ENCODE data around the gene ARRB2. TPM values are rescaled to one million over a fixed set of nuclear protein-coding genes. Genes with fewer than 3 reads are reported as not detected.

Gene ARRB2
- total and polyA plus RNA-seq, 2 of the 13 experiments (the other 11 are each of a cell fraction or from before 2014, with no cell fraction given): 21.5 to 49.2 TPM

DNA sequence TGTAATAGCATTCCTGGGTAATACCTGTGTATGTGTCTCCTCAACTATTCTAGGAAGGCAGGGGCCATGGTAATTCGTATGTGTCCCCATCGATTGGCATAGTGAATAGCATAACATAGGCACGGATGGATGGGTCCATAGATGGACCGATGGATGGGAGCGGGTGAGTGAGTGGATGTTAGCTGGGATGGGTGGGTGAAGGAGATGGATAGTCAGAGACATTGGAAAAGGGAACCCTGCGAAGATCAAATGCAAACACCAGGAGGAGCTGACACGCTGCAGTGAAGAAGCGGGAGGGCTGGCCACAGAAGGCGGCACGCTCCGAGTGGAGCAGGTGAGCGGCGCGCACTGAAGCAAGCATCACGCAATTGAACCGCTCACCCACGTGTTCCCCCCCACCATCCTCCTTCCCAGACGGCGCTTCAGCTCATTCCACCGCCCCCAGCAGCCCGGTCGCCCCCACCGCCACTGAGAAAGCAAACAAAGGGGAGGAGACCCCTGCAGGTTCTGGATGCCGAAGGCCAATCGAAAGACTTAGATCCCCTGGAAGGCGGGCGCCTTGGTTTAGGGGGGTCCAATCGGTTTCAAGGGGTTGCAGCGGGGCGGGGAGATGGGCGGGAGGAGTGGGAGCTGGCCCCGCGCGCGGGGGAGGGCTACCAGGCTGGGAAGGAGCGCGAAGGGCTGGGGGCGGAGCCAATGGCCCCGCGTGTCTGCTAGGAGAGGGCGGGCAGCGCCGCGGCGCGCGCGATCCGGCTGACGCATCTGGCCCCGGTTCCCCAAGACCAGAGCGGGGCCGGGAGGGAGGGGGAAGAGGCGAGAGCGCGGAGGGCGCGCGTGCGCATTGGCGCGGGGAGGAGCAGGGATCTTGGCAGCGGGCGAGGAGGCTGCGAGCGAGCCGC is at the start of gene ARRB2 (continued):
- TF ChIP-seq RAD51 (IDR thresholded peaks at IDR 0.05; ENCODE audit: borderline replicate concordance) (no peak), HNRNPLL (IDR thresholded peaks at IDR 0.05; ENCODE audit: low read depth, low read length, poor library complexity, severe bottlenecking) (peak; percentile 73), ESRRA (CRISPR knock-in tag; IDR thresholded peaks at IDR 0.05; ENCODE audit: low read depth) (no peak; the same call in 1 of the 2 replicates), NONO (IDR thresholded peaks at IDR 0.05) (no peak), NONO (CRISPR knock-in tag; conservative IDR thresholded peaks at IDR 0.05) (peak; percentile 59; the same call in 1 of the 2 replicates), ZNF616 (CRISPR knock-in tag; IDR thresholded peaks at IDR 0.05; ENCODE audit: low read depth) (no peak; the same call in 1 of the 2 replicates), ZNF432 (CRISPR knock-in tag; IDR thresholded peaks at IDR 0.05; ENCODE audit: borderline replicate concordance) (no peak), ZNF225 (CRISPR knock-in tag; IDR thresholded peaks at IDR 0.05) (no peak), ZNF619 (CRISPR knock-in tag; IDR thresholded peaks at IDR 0.05) (no peak), PHF8 (CRISPR knock-in tag; IDR thresholded peaks at IDR 0.05) (no peak), NAIF1 (CRISPR knock-in tag; IDR thresholded peaks at IDR 0.05; ENCODE audit: borderline replicate concordance) (no peak), ZNF772 (CRISPR knock-in tag; IDR thresholded peaks at IDR 0.05) (no peak; the same call in 1 of the 2 replicates), ZNF703 (CRISPR knock-in tag; IDR thresholded peaks at IDR 0.05; ENCODE audit: borderline replicate concordance) (no peak), GATAD2A (CRISPR knock-in tag; IDR thresholded peaks at IDR 0.05) (peak; percentile 58), HMG20A (CRISPR knock-in tag; IDR thresholded peaks at IDR 0.05; ENCODE audit: borderline replicate concordance) (no peak)
- TF ChIP-seq, protein P1, sequence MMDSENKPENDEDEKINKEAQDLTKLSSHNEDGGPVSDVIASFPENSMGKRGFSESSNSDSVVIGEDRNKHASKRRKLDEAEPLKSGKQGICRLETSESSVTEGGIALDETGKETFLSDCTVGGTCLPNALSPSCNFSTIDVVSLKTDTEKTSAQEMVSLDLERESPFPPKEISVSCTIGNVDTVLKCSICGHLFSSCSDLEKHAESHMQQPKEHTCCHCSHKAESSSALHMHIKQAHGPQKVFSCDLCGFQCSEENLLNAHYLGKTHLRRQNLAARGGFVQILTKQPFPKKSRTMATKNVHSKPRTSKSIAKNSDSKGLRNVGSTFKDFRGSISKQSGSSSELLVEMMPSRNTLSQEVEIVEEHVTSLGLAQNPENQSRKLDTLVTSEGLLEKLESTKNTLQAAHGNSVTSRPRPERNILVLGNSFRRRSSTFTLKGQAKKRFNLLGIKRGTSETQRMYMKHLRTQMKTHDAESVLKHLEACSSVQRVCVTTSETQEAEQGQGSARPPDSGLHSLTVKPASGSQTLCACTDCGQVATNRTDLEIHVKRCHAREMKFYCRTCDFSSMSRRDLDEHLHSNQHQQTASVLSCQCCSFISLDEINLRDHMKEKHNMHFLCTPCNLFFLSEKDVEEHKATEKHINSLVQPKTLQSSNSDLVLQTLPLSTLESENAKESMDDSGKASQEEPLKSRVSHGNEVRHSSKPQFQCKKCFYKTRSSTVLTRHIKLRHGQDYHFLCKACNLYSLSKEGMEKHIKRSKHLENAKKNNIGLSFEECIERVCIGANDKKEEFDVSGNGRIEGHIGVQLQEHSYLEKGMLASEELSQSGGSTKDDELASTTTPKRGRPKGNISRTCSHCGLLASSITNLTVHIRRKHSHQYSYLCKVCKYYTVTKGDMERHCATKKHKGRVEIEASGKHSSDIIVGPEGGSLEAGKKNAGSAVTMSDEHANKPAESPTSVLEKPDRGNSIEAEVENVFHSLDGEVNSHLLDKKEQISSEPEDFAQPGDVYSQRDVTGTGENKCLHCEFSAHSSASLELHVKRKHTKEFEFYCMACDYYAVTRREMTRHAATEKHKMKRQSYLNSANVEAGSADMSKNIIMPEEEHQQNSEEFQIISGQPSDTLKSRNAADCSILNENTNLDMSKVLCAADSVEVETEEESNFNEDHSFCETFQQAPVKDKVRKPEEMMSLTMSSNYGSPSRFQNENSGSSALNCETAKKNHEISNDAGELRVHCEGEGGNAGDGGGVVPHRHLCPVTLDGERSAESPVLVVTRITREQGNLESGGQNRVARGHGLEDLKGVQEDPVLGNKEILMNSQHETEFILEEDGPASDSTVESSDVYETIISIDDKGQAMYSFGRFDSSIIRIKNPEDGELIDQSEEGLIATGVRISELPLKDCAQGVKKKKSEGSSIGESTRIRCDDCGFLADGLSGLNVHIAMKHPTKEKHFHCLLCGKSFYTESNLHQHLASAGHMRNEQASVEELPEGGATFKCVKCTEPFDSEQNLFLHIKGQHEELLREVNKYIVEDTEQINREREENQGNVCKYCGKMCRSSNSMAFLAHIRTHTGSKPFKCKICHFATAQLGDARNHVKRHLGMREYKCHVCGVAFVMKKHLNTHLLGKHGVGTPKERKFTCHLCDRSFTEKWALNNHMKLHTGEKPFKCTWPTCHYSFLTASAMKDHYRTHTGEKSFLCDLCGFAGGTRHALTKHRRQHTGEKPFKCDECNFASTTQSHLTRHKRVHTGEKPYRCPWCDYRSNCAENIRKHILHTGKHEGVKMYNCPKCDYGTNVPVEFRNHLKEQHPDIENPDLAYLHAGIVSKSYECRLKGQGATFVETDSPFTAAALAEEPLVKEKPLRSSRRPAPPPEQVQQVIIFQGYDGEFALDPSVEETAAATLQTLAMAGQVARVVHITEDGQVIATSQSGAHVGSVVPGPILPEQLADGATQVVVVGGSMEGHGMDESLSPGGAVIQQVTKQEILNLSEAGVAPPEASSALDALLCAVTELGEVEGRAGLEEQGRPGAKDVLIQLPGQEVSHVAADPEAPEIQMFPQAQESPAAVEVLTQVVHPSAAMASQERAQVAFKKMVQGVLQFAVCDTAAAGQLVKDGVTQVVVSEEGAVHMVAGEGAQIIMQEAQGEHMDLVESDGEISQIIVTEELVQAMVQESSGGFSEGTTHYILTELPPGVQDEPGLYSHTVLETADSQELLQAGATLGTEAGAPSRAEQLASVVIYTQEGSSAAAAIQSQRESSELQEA (CRISPR knock-in tag; IDR thresholded peaks at IDR 0.05; ENCODE audit: not compliant biosample characterization): no peak
- TF ChIP-seq, protein P2, sequence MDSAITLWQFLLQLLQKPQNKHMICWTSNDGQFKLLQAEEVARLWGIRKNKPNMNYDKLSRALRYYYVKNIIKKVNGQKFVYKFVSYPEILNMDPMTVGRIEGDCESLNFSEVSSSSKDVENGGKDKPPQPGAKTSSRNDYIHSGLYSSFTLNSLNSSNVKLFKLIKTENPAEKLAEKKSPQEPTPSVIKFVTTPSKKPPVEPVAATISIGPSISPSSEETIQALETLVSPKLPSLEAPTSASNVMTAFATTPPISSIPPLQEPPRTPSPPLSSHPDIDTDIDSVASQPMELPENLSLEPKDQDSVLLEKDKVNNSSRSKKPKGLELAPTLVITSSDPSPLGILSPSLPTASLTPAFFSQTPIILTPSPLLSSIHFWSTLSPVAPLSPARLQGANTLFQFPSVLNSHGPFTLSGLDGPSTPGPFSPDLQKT (CRISPR knock-in tag; IDR thresholded peaks at IDR 0.05; ENCODE audit: borderline replicate concordance): no peak

Measured in HepG2 (cell line).